HFFc6 (cell line): ENCODE results near the gene GBA2. TPM values are rescaled to one million over a fixed set of nuclear protein-coding genes. Genes with fewer than 3 reads are reported as not detected.

Experiments
- DNase-seq: peaks from one replicate; pipeline ENCODE4 v3.0.0-alpha.2; 2018
- H3K27ac Mint-ChIP-seq: 2 replicates; pipeline ENCODE4 v1.8.0; 2020; ENCODE audit warnings: mild to moderate bottlenecking, mixed read lengths
- H3K27me3 Mint-ChIP-seq: 2 replicates; pipeline ENCODE4 v1.8.0; 2021; ENCODE audit warnings: mild to moderate bottlenecking, moderate library complexity, mixed read lengths; ENCODE audit not compliant: insufficient read depth
- H3K36me3 Mint-ChIP-seq: 2 replicates; pipeline ENCODE4 v1.8.0; 2021; ENCODE audit warnings: low read depth, mixed read lengths
- H3K4me1 Mint-ChIP-seq: 2 replicates; pipeline ENCODE4 v1.8.0; 2020; ENCODE audit warnings: low read depth, mixed read lengths
- H3K4me3 Mint-ChIP-seq: 2 replicates; pipeline ENCODE4 v1.8.0; 2020; ENCODE audit warnings: mild to moderate bottlenecking, moderate library complexity, mixed read lengths
- H3K9me3 Mint-ChIP-seq: 2 replicates; pipeline ENCODE4 v1.8.0; 2020; ENCODE audit warnings: mild to moderate bottlenecking, mixed read lengths
- CTCF ChIP-seq: fragments of 200-600 bp; sonication (generic); IDR thresholded peaks from 2 replicates; pipeline ENCODE4 v1.5.0; 2021; ENCODE audit warnings: antibody characterized with exemption, mild to moderate bottlenecking
- total RNA-seq, 6 experiments: library from RNA; stranded (reverse); fragmentation: NEBNext Ultra II Directional; extraction: Animal tissue kit (Norgen Biotek cat#: 25700); gene quantifications; 2 replicates in 1 of 6; 3 replicates in 5 of 6; pipeline ENCODE4 v1.2.3, GENCODE V29; 2021

The GBA2 gene
- total RNA-seq, 6 experiments from 2014 or later = 22.9 to 25.7 (median 24.0) TPM

- H3K27ac Mint-ChIP-seq = no peak overlapping the region
- no peak overlapping the region; the same call in 1 of the 2 replicates for H3K4me3 Mint-ChIP-seq
- H3K36me3 Mint-ChIP-seq = peaks cover 50% of the 10 kb centered on the region
- H3K4me1 Mint-ChIP-seq = peaks cover 35% of the 10 kb centered on the region
- H3K27me3 Mint-ChIP-seq = peaks cover 8% of the 10 kb centered on the region
- H3K9me3 Mint-ChIP-seq = no peaks in the 10 kb centered on the region
- DNase-seq = peak; percentile 72
- TF ChIP-seq CTCF = peak; percentile 53
Observed at GRCh38 chr9:35732800-35733541, 16.1 kb downstream of the GBA2 start.

GRCh38 chr9:35732185-35732799, 16.7 kb downstream of the GBA2 start, which contains the start of the genes CREB3 and TLN1:
Gene CREB3 (plus strand): TSS chr9:35732666. CDS start chr9:35732773, 107 bp downstream.
Gene TLN1 (minus strand): TSS chr9:35732195. CDS start chr9:35725694, 6,501 bp downstream.
- H3K36me3 Mint-ChIP-seq = peaks cover 43% of the 10 kb centered on the region
- TF ChIP-seq CTCF = 0 out of 2 replicates have a peak, but pooled peaks have one; percentile 19
- no peak within 1 kb of the TSS for H3K27ac Mint-ChIP-seq
- no peak within 1 kb of the TSS; the same call in 1 of the 2 replicates for H3K4me3 Mint-ChIP-seq
- peaks cover 8% of the 10 kb centered on the region for H3K27me3 Mint-ChIP-seq
- DNase-seq = peak; percentile 99
- peaks cover 35% of the 10 kb centered on the region for H3K4me1 Mint-ChIP-seq
- no peaks in the 10 kb centered on the region for H3K9me3 Mint-ChIP-seq

GRCh38 chr9:35731415-35732184, 17.4 kb downstream of the GBA2 start:
- DNase-seq = no peak
- Mint-ChIP-seq H3K4me1 (peaks cover 35% of the 10 kb centered on the region), H3K27me3 (peaks cover 8% of the 10 kb centered on the region), H3K36me3 (peaks cover 40% of the 10 kb centered on the region), H3K4me3 (no peak overlapping the region; the same call in 1 of the 2 replicates), H3K9me3 (no peaks in the 10 kb centered on the region), H3K27ac (no peak overlapping the region)
- TF ChIP-seq CTCF = no peak

GRCh38 chr9:35730486-35730854, 18.6 kb downstream of the GBA2 start:
- Mint-ChIP-seq H3K36me3 (peaks cover 40% of the 10 kb centered on the region), H3K9me3 (no peaks in the 10 kb centered on the region), H3K4me1 (peaks cover 26% of the 10 kb centered on the region), H3K4me3 (no peak overlapping the region), H3K27me3 (peaks cover 8% of the 10 kb centered on the region), H3K27ac (no peak overlapping the region)
- no peak for DNase-seq
- no peak for TF ChIP-seq CTCF

GRCh38 chr9:35729700-35730485, 19.1 kb downstream of the GBA2 start:
- Mint-ChIP-seq H3K4me3 (no peak overlapping the region), H3K4me1 (peaks cover 22% of the 10 kb centered on the region)

More at GRCh38 chr9:35729700-35730485, 19.1 kb downstream of the GBA2 start:
- TF ChIP-seq CTCF = peak; percentile 83
- no peaks in the 10 kb centered on the region for H3K9me3 Mint-ChIP-seq
- H3K27me3 Mint-ChIP-seq = peaks cover 8% of the 10 kb centered on the region
- DNase-seq = peak; percentile 91
- H3K36me3 Mint-ChIP-seq = peaks cover 38% of the 10 kb centered on the region
- no peak overlapping the region for H3K27ac Mint-ChIP-seq
